ENCODE data around the gene TCERG1.
"Not testable (repeated sequence)": the region's sequence is repeated elsewhere in the genome, so short reads cannot be mapped to it uniquely, and the experiment has no call there.

DNA sequence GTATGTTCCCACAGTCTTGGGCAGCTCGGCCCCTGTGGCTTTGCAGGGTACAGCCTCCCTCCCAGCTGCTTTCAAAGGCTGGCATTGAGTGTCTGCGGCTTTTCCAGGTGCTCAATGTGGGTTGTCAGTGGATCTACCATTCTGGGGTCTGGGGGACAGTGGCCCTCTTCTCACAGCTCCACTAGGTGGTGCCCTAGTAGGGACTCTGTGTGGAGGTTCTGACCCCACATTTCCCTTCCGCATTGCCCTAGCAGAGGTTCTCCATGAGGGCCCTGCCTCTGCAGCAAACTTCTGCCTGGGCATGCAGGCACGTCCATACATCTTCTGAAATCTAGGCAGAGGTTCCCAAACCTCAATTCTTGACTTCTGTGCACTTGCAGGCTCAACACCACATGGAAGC, 109.8 kb downstream of the TCERG1 start:
- TF ChIP-seq, protein P1, sequence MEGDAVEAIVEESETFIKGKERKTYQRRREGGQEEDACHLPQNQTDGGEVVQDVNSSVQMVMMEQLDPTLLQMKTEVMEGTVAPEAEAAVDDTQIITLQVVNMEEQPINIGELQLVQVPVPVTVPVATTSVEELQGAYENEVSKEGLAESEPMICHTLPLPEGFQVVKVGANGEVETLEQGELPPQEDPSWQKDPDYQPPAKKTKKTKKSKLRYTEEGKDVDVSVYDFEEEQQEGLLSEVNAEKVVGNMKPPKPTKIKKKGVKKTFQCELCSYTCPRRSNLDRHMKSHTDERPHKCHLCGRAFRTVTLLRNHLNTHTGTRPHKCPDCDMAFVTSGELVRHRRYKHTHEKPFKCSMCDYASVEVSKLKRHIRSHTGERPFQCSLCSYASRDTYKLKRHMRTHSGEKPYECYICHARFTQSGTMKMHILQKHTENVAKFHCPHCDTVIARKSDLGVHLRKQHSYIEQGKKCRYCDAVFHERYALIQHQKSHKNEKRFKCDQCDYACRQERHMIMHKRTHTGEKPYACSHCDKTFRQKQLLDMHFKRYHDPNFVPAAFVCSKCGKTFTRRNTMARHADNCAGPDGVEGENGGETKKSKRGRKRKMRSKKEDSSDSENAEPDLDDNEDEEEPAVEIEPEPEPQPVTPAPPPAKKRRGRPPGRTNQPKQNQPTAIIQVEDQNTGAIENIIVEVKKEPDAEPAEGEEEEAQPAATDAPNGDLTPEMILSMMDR (IDR thresholded peaks at IDR 0.05) = not testable (repeated sequence)
- TF ChIP-seq EZH2 (IDR thresholded peaks at IDR 0.05; ENCODE audit: borderline replicate concordance, insufficient read depth, low read depth, low read length, poor library complexity, severe bottlenecking) = not testable (repeated sequence)
